Neural cell (in vitro differentiated cells): Measurements from ENCODE around the gene TRABD2B. TPM values are rescaled to one million over a fixed set of nuclear protein-coding genes. Genes with fewer than 3 reads are reported as not detected.

Experiments
- H2AFZ ChIP-seq: fragments of 200-600, 300-800 bp; sonication (generic), shearing (Covaris generic); 2 replicates; pipeline ENCODE4 v1.6.0; 2014; ENCODE audit warnings: low read depth, mild to moderate bottlenecking, antibody characterized with exemption, low read length, moderate library complexity
- H3F3A ChIP-seq: fragments of 200-600 bp; shearing (Covaris generic); 2 replicates; pipeline ENCODE4 v1.6.1; 2016; ENCODE audit warnings: mild to moderate bottlenecking, moderate library complexity, mixed read lengths, antibody characterized with exemption, low read length; ENCODE audit not compliant: insufficient read depth, poor library complexity, severe bottlenecking
- H3K27ac ChIP-seq: fragments of 200-600, 300-800 bp; sonication (generic), shearing (Covaris generic); 2 replicates; pipeline ENCODE4 v1.5.1; 2014; ENCODE audit warnings: mild to moderate bottlenecking, low read length, moderate library complexity
- H3K27me3 ChIP-seq: fragments of 300-800, 200-600 bp; sonication (generic), shearing (Covaris generic); 2 replicates; pipeline ENCODE4 v1.6.0; 2014; ENCODE audit warnings: mild to moderate bottlenecking, low read depth, low read length, moderate library complexity; ENCODE audit not compliant: insufficient read depth
- H3K36me3 ChIP-seq: fragments of 300-800, 200-600 bp; sonication (generic), shearing (Covaris generic); 2 replicates; pipeline ENCODE4 v1.5.1; 2014; ENCODE audit warnings: mild to moderate bottlenecking, antibody characterized with exemption, low read length, moderate library complexity; ENCODE audit not compliant: insufficient read depth
- H3K4me2 ChIP-seq: fragments of 300-800, 200-600 bp; sonication (generic), shearing (Covaris generic); 2 replicates; pipeline ENCODE4 v1.6.0; 2014; ENCODE audit warnings: mild to moderate bottlenecking, low read length
- H3K4me3 ChIP-seq: fragments of 300-800, 200-600 bp; sonication (generic), shearing (Covaris generic); 2 replicates; pipeline ENCODE4 v1.5.1; 2014; ENCODE audit warnings: mild to moderate bottlenecking, low read length, moderate library complexity
- H3K79me2 ChIP-seq: fragments of 200-600 bp; shearing (Covaris generic); replicated peaks from 2 replicates; pipeline ENCODE4 v1.6.0; 2014; ENCODE audit warnings: mild to moderate bottlenecking, low read length, moderate library complexity; ENCODE audit not compliant: insufficient read depth
- H3K9ac ChIP-seq: fragments of 300-800, 200-600 bp; sonication (generic), shearing (Covaris generic); 2 replicates; pipeline ENCODE4 v1.6.1; 2016; ENCODE audit warnings: mild to moderate bottlenecking, low read length, mixed read lengths
- H3K9me2 ChIP-seq: fragments of 200-600 bp; shearing (Covaris generic); 2 replicates; pipeline ENCODE4 v1.6.1; 2016; ENCODE audit warnings: mild to moderate bottlenecking, low read length, mixed read lengths; ENCODE audit not compliant: insufficient read depth
- H3K9me3 ChIP-seq: fragments of 200-600, 300-800 bp; sonication (generic), shearing (Covaris generic); 2 replicates; pipeline ENCODE4 v1.6.1; 2016; ENCODE audit warnings: mild to moderate bottlenecking, mixed run types, low read length, moderate library complexity, mixed read lengths
- H4K20me1 ChIP-seq: fragments of 200-600 bp; shearing (Covaris generic); 2 replicates; pipeline ENCODE4 v1.6.1; 2016; ENCODE audit warnings: mild to moderate bottlenecking, mixed run types; ENCODE audit not compliant: insufficient read depth
- CTCF ChIP-seq: fragments of 450-650 bp; IDR thresholded peaks from 2 replicates; pipeline ENCODE4 v1.5.1; 2014; ENCODE audit warnings: antibody characterized with exemption, mild to moderate bottlenecking, moderate library complexity; ENCODE audit not compliant: poor library complexity, severe bottlenecking
- EP300 ChIP-seq: fragments of 450-650 bp; conservative IDR thresholded peaks from 2 replicates; pipeline ENCODE4 v1.6.1; 2014; ENCODE audit warnings: antibody characterized with exemption, mild to moderate bottlenecking, moderate library complexity; ENCODE audit not compliant: poor library complexity, severe bottlenecking
- EZH2 ChIP-seq: fragments of 200-600, 300-800 bp; shearing (Covaris generic), sonication (generic); IDR thresholded peaks from 2 replicates; pipeline ENCODE4 v1.6.1; 2014; ENCODE audit warnings: antibody characterized with exemption, low read length, borderline replicate concordance, mild to moderate bottlenecking; ENCODE audit not compliant: insufficient read depth, poor library complexity, severe bottlenecking
- MXI1 ChIP-seq: fragments of 450-650 bp; conservative IDR thresholded peaks from 2 replicates; pipeline ENCODE4 v1.6.1; 2014; ENCODE audit warnings: antibody characterized with exemption, mild to moderate bottlenecking; ENCODE audit not compliant: poor library complexity, severe bottlenecking
- POLR2AphosphoS5 ChIP-seq: IDR thresholded peaks from 2 replicates; pipeline ENCODE4 v1.6.1; 2012
- RAD21 ChIP-seq: fragments of 450-650 bp; conservative IDR thresholded peaks from 2 replicates; pipeline ENCODE4 v1.6.1; 2014; ENCODE audit warnings: antibody characterized with exemption, mild to moderate bottlenecking, moderate library complexity
- REST ChIP-seq: IDR thresholded peaks from 2 replicates; pipeline ENCODE4 v1.6.1; 2012; ENCODE audit warnings: borderline replicate concordance
- SMC3 ChIP-seq: fragments of 450-650 bp; conservative IDR thresholded peaks from 2 replicates; pipeline ENCODE4 v1.6.1; 2014; ENCODE audit warnings: antibody characterized with exemption, mild to moderate bottlenecking, moderate library complexity; ENCODE audit not compliant: poor library complexity
- TAF1 ChIP-seq: IDR thresholded peaks from 2 replicates; pipeline ENCODE4 v1.6.1; 2012; ENCODE audit warnings: low read depth
- polyA plus RNA-seq: library from polyadenylated mRNA; depleted of rRNA; stranded (reverse); fragments of >200 nt; gene quantifications from 2 replicates; pipeline ENCODE4 v1.2.3, GENCODE V29; 2014

Gene TRABD2B
- polyA plus RNA-seq, 1 donor from 2014 or later: 0.02 TPM

GRCh38 chr1:48039088-48040054 is 42.2 kb upstream of the TRABD2B start:
- H3K27ac ChIP-seq: no peak overlapping the region
- H3K9me3 ChIP-seq: no peaks in the 10 kb centered on the region
- H4K20me1 ChIP-seq: no peaks in the 10 kb centered on the region
- H3K4me2 ChIP-seq: no peak overlapping the region
- H3K27me3 ChIP-seq: no peaks in the 10 kb centered on the region
- no peaks in the 10 kb centered on the region for H3K79me2 ChIP-seq
- no peak overlapping the region for H3K9ac ChIP-seq
- TF ChIP-seq EZH2 (no peak), POLR2AphosphoS5 (no peak), SMC3 (no peak), MXI1 (no peak), EP300 (no peak), RAD21 (no peak), TAF1 (no peak), REST (no peak), CTCF (no peak)
- no peaks in the 10 kb centered on the region for H3F3A ChIP-seq
- H2AFZ ChIP-seq: no peak overlapping the region
- H3K9me2 ChIP-seq: no peaks in the 10 kb centered on the region
- no peak overlapping the region for H3K4me3 ChIP-seq
- no peaks in the 10 kb centered on the region for H3K36me3 ChIP-seq

GRCh38 chr1:48038270-48038767 is 41.1 kb upstream of the TRABD2B start:
- Histone ChIP-seq H3K9ac (no peak overlapping the region), H3K27ac (no peak overlapping the region), H3K79me2 (no peaks in the 10 kb centered on the region), H3K9me3 (no peaks in the 10 kb centered on the region), H3K4me2 (no peak overlapping the region), H3K9me2 (no peaks in the 10 kb centered on the region), H4K20me1 (no peaks in the 10 kb centered on the region), H3K36me3 (no peaks in the 10 kb centered on the region), H3F3A (no peaks in the 10 kb centered on the region), H2AFZ (no peak overlapping the region), H3K27me3 (no peaks in the 10 kb centered on the region), H3K4me3 (no peak overlapping the region)
- TF ChIP-seq REST (no peak), POLR2AphosphoS5 (no peak), CTCF (no peak), EP300 (no peak), SMC3 (no peak), RAD21 (no peak), TAF1 (no peak), EZH2 (no peak)
